ENCODE results near the gene GP5.

DNA sequence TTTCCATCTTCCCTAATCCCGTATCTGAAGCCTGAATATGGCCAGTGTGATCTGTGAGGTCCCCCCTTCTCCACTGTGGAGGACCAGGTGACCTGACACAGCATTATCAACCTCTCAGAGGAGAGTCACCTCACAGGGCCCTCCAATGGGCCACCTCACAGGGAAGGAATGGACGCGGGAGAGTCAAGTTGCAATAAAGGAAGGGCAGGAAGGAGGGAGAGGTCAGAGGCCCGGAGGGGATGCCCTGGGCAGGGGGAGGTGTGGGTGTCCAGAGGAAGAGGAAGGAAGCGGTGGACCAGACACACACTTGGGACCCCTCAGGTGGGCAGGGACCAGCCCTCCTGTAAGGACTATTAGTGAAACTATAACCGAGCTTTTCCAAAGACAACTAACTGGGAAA lies 14.9 kb downstream of the GP5 start:
- TF ChIP-seq POLR2A (IDR thresholded peaks at IDR 0.05; ENCODE audit: low read length) (no peak), RAD21 (conservative IDR thresholded peaks at IDR 0.05 in 1 of 2, IDR thresholded peaks at IDR 0.05 in 1 of 2) (no peak), CTCF (IDR thresholded peaks at IDR 0.05) (no peak), ZFP36 (IDR thresholded peaks at IDR 0.05; ENCODE audit: borderline replicate concordance, partially characterized antibody) (no peak), MAX (IDR thresholded peaks at IDR 0.05) (no peak), POLR2AphosphoS2 (conservative IDR thresholded peaks at IDR 0.05; ENCODE audit: low read length) (no peak), ZNF302 (CRISPR knock-in tag; IDR thresholded peaks at IDR 0.05) (no peak), EP300 (IDR thresholded peaks at IDR 0.05) (no peak), RARB (CRISPR knock-in tag; IDR thresholded peaks at IDR 0.05) (no peak), ESRRA (IDR thresholded peaks at IDR 0.05; ENCODE audit: borderline replicate concordance, low read length) (no peak), GATA3 (IDR thresholded peaks at IDR 0.05; ENCODE audit: borderline replicate concordance) (no peak), MYC (IDR thresholded peaks at IDR 0.05; ENCODE audit: borderline replicate concordance, low read length) (no peak)
- TF ChIP-seq, protein P1, sequence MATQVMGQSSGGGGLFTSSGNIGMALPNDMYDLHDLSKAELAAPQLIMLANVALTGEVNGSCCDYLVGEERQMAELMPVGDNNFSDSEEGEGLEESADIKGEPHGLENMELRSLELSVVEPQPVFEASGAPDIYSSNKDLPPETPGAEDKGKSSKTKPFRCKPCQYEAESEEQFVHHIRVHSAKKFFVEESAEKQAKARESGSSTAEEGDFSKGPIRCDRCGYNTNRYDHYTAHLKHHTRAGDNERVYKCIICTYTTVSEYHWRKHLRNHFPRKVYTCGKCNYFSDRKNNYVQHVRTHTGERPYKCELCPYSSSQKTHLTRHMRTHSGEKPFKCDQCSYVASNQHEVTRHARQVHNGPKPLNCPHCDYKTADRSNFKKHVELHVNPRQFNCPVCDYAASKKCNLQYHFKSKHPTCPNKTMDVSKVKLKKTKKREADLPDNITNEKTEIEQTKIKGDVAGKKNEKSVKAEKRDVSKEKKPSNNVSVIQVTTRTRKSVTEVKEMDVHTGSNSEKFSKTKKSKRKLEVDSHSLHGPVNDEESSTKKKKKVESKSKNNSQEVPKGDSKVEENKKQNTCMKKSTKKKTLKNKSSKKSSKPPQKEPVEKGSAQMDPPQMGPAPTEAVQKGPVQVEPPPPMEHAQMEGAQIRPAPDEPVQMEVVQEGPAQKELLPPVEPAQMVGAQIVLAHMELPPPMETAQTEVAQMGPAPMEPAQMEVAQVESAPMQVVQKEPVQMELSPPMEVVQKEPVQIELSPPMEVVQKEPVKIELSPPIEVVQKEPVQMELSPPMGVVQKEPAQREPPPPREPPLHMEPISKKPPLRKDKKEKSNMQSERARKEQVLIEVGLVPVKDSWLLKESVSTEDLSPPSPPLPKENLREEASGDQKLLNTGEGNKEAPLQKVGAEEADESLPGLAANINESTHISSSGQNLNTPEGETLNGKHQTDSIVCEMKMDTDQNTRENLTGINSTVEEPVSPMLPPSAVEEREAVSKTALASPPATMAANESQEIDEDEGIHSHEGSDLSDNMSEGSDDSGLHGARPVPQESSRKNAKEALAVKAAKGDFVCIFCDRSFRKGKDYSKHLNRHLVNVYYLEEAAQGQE (IDR thresholded peaks at IDR 0.05), result no peak

Measured in A549 (cell line).